Measurements from ENCODE around the gene RPL13.

- TF ChIP-seq CTCF (IDR thresholded peaks at IDR 0.05) = no peak
- TF ChIP-seq POLR2A (IDR thresholded peaks at IDR 0.05) = no peak
Observed at GRCh38 chr16:89600427-89600826, 39.9 kb downstream of the RPL13 start.

All from uterus (tissue), 2 donors.